Transverse colon (tissue), 4 donors: Measurements from ENCODE around the gene AKR7A2.

Experiments
- EP300 ChIP-seq: sonication (generic); formaldehyde crosslinking; IDR thresholded peaks from one replicate; pipeline ENCODE4 v1.6.1; 2017; ENCODE audit warnings: antibody characterized with exemption, low read depth
- POLR2A ChIP-seq: fragments of 450-650 bp; IDR thresholded peaks from one replicate; pipeline ENCODE4 v1.6.1; 2016; ENCODE audit warnings: antibody characterized with exemption, mild to moderate bottlenecking, moderate library complexity
- POLR2AphosphoS5 ChIP-seq, 3 donors: sonication (generic); formaldehyde crosslinking; IDR thresholded peaks; one replicate each; pipeline ENCODE4 v1.6.1; 2016; ENCODE audit warnings: antibody characterized with exemption in 3 of 3
- TF ChIP-seq, protein P1 (sequence below), 5 experiments: fragments of 200-600 bp in 3 of 5; fragments of 450-650 bp in 2 of 5; sonication (generic) in 3 of 5; IDR thresholded peaks; 1 replicate in 2 of 5; 2 replicates in 3 of 5; pipeline ENCODE4 v1.5.1; 2016 to 2017; ENCODE audit warnings: antibody characterized with exemption in 5 of 5, inconsistent platforms in 3 of 5, mild to moderate bottlenecking in 2 of 5, moderate library complexity in 1 of 5

DNA sequence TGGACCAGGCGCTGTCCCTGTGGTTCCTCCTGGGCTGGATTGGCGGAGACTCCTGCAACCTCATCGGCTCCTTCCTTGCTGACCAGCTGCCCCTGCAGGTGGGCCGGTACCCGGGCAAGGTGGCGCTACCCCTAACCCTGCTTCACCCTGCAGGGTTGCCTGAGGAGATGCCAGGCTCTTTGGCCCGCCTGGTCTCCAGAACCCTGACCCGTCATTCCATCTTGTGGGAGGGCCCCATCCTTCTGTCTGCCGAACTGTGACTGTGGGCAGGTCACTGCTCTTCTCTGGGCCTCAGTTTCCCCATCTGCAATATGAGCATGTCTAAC lies 12.7 kb upstream of the AKR7A2 start:
- TF ChIP-seq POLR2AphosphoS5 (IDR thresholded peaks at IDR 0.05): no peak
- no peak for TF ChIP-seq EP300
- TF ChIP-seq, protein P1, sequence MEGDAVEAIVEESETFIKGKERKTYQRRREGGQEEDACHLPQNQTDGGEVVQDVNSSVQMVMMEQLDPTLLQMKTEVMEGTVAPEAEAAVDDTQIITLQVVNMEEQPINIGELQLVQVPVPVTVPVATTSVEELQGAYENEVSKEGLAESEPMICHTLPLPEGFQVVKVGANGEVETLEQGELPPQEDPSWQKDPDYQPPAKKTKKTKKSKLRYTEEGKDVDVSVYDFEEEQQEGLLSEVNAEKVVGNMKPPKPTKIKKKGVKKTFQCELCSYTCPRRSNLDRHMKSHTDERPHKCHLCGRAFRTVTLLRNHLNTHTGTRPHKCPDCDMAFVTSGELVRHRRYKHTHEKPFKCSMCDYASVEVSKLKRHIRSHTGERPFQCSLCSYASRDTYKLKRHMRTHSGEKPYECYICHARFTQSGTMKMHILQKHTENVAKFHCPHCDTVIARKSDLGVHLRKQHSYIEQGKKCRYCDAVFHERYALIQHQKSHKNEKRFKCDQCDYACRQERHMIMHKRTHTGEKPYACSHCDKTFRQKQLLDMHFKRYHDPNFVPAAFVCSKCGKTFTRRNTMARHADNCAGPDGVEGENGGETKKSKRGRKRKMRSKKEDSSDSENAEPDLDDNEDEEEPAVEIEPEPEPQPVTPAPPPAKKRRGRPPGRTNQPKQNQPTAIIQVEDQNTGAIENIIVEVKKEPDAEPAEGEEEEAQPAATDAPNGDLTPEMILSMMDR (IDR thresholded peaks at IDR 0.05): no peak
- TF ChIP-seq POLR2A: no peak
